ENCODE measurements around the gene RBM44.
"Not testable (repeated sequence)": the region's sequence is repeated elsewhere in the genome, so short reads cannot be mapped to it uniquely, and the experiment has no call there.

Gene RBM44

GRCh38 chr2:237779521-237779920, 19.1 kb upstream of the RBM44 start:
- DNase-seq: no peak

GRCh38 chr2:237782181-237782580, 16.4 kb upstream of the RBM44 start:
- DNase-seq: no peak

GRCh38 chr2:237783678-237784077, 14.9 kb upstream of the RBM44 start:
- not testable (repeated sequence) for DNase-seq

GRCh38 chr2:237786936-237787335, 11.6 kb upstream of the RBM44 start:
- DNase-seq: no peak

- DNase-seq: no peak
Observed at GRCh38 chr2:237790353-237790752, 8.2 kb upstream of the RBM44 start.

GRCh38 chr2:237791977-237792727, 6.4 kb upstream of the RBM44 start:
- DNase-seq: no peak

GRCh38 chr2:237797253-237797652, 1.3 kb upstream of the RBM44 start:
- DNase-seq: no peak

- no peak for DNase-seq
Observed at GRCh38 chr2:237799060-237799428, 465 bp downstream of the RBM44 start.

GRCh38 chr2:237801466-237801865, 2.9 kb downstream of the RBM44 start:
- no peak for DNase-seq

GRCh38 chr2:237806334-237806733, 7.8 kb downstream of the RBM44 start:
- DNase-seq: no peak

- no peak for DNase-seq
Observed at GRCh38 chr2:237815637-237816036, 17.1 kb downstream of the RBM44 start.

- no peak for DNase-seq
Observed at GRCh38 chr2:237816531-237816930, 18.0 kb downstream of the RBM44 start.

GRCh38 chr2:237818066-237818473, 19.5 kb downstream of the RBM44 start:
- no peak for DNase-seq

GRCh38 chr2:237819231-237819630, 20.7 kb downstream of the RBM44 start:
- no peak for DNase-seq

GRCh38 chr2:237820421-237820820, 21.8 kb downstream of the RBM44 start:
- no peak for DNase-seq

GRCh38 chr2:237823544-237823943, 25.0 kb downstream of the RBM44 start:
- DNase-seq: no peak

- DNase-seq: no peak
Observed at GRCh38 chr2:237824085-237824484, 25.5 kb downstream of the RBM44 start.

GRCh38 chr2:237827421-237827987, 28.9 kb downstream of the RBM44 start:
- no peak for DNase-seq

GRCh38 chr2:237830522-237830921, 31.9 kb downstream of the RBM44 start:
- no peak for DNase-seq

- no peak for DNase-seq
Observed at GRCh38 chr2:237833546-237833945, 35.0 kb downstream of the RBM44 start.

GRCh38 chr2:237835372-237835771, 36.8 kb downstream of the RBM44 start:
- DNase-seq: no peak

GRCh38 chr2:237841051-237841450, 42.5 kb downstream of the RBM44 start:
- DNase-seq: no peak

GRCh38 chr2:237848940-237849339, 50.4 kb downstream of the RBM44 start:
- not testable (repeated sequence) for DNase-seq

- no peak for DNase-seq
Observed at GRCh38 chr2:237854295-237854694, 55.7 kb downstream of the RBM44 start.

GRCh38 chr2:237857791-237858190, 59.2 kb downstream of the RBM44 start:
- no peak for DNase-seq

All from CD4-positive, alpha-beta T cell treated with Interleukin-1 beta for 1 hour (primary cell).